ENCODE data around the gene SPATA16. TPM values are rescaled to one million over a fixed set of nuclear protein-coding genes. Genes with fewer than 3 reads are reported as not detected.

SPATA16 gene
- total and polyA plus RNA-seq, 2 experiments from 2014 or later = not detected

- no peaks in the 10 kb centered on the region for H3K9me3 ChIP-seq (ENCODE audit: low read depth)
- H3K79me2 ChIP-seq = no peaks in the 10 kb centered on the region
- no peaks in the 10 kb centered on the region for H3K9me2 ChIP-seq (replicated peaks; ENCODE audit: insufficient read depth)
- peak; percentile 28 for DNase-seq (ENCODE audit: low spot score)
- H3K4me1 ChIP-seq (ENCODE audit: insufficient read depth) = no peaks in the 10 kb centered on the region
- H3K4me2 ChIP-seq = no peak overlapping the region
- H3K36me3 ChIP-seq (replicated peaks; ENCODE audit: insufficient read depth, low read depth) = no peaks in the 10 kb centered on the region
- no peak overlapping the region for H3K27ac ChIP-seq
- TF ChIP-seq CTCF (IDR thresholded peaks at IDR 0.05; ENCODE audit: poor library complexity) = no peak
- no peaks in the 10 kb centered on the region for H3K27me3 ChIP-seq
- WGBS (ENCODE audit: low lambda C conversion rate, missing lambda C conversion rate) = 57% methylated on average over 4 of the region's 4 CpGs
- no peak overlapping the region for H2AFZ ChIP-seq
- H3K4me3 ChIP-seq = no peak overlapping the region
- H4K20me1 ChIP-seq (ENCODE audit: insufficient read depth, poor library complexity, severe bottlenecking) = no peaks in the 10 kb centered on the region
These were observed 74.7 kb downstream of the SPATA16 start for GRCh38 chr3:173066044-173067004.

- Histone ChIP-seq H3K36me3 (replicated peaks; ENCODE audit: insufficient read depth, low read depth) (no peaks in the 10 kb centered on the region), H2AFZ (no peak overlapping the region), H3K79me2 (no peaks in the 10 kb centered on the region), H3K4me3 (no peak overlapping the region), H3K9me3 (ENCODE audit: low read depth) (no peaks in the 10 kb centered on the region), H3K9me2 (replicated peaks; ENCODE audit: insufficient read depth) (no peaks in the 10 kb centered on the region), H3K4me1 (ENCODE audit: insufficient read depth) (no peaks in the 10 kb centered on the region), H3K4me2 (no peak overlapping the region), H3K27me3 (no peaks in the 10 kb centered on the region), H4K20me1 (ENCODE audit: insufficient read depth, poor library complexity, severe bottlenecking) (no peaks in the 10 kb centered on the region), H3K27ac (no peak overlapping the region)
- 81% methylated on average over 3 of the region's 3 CpGs for WGBS (ENCODE audit: low lambda C conversion rate, missing lambda C conversion rate)
- TF ChIP-seq CTCF (IDR thresholded peaks at IDR 0.05; ENCODE audit: poor library complexity) (no peak), EZH2 (IDR thresholded peaks at IDR 0.05; ENCODE audit: borderline replicate concordance) (no peak), EZH2phosphoT487 (IDR thresholded peaks at IDR 0.05; ENCODE audit: low read depth, severe bottlenecking, unreplicated experiment) (no peak)
- peak; percentile 12 for DNase-seq (ENCODE audit: low spot score)
These were observed 75.5 kb downstream of the SPATA16 start for GRCh38 chr3:173065543-173065981.

GRCh38 chr3:173064631-173065030 is 76.4 kb downstream of the SPATA16 start:
- no peaks in the 10 kb centered on the region for H3K36me3 ChIP-seq (replicated peaks; ENCODE audit: insufficient read depth, low read depth)
- no peaks in the 10 kb centered on the region for H3K79me2 ChIP-seq
- no peak overlapping the region for H3K4me2 ChIP-seq
- TF ChIP-seq CTCF (IDR thresholded peaks at IDR 0.05; ENCODE audit: poor library complexity) = no peak
- no peak for TF ChIP-seq EZH2phosphoT487 (IDR thresholded peaks at IDR 0.05; ENCODE audit: low read depth, severe bottlenecking, unreplicated experiment)
- no peaks in the 10 kb centered on the region for H3K9me2 ChIP-seq (replicated peaks; ENCODE audit: insufficient read depth)
- no peaks in the 10 kb centered on the region for H3K4me1 ChIP-seq (ENCODE audit: insufficient read depth)
- H4K20me1 ChIP-seq (ENCODE audit: insufficient read depth, poor library complexity, severe bottlenecking) = no peaks in the 10 kb centered on the region
- H3K27me3 ChIP-seq = no peaks in the 10 kb centered on the region
- H3K4me3 ChIP-seq = no peak overlapping the region
- H3K27ac ChIP-seq = no peak overlapping the region
- WGBS (ENCODE audit: low lambda C conversion rate, missing lambda C conversion rate) = 87% methylated on average over 1 of the region's 1 CpG
- H3K9me3 ChIP-seq (ENCODE audit: low read depth) = no peaks in the 10 kb centered on the region
- DNase-seq (ENCODE audit: low spot score) = no peak
- H2AFZ ChIP-seq = no peak overlapping the region
